Measurements from ENCODE around the gene EBNA1BP2. TPM values are rescaled to one million over a fixed set of nuclear protein-coding genes. Genes with fewer than 3 reads are reported as not detected.
"Not testable (repeated sequence)": the region's sequence is repeated elsewhere in the genome, so short reads cannot be mapped to it uniquely, and the experiment has no call there.

Gene EBNA1BP2, protein sequence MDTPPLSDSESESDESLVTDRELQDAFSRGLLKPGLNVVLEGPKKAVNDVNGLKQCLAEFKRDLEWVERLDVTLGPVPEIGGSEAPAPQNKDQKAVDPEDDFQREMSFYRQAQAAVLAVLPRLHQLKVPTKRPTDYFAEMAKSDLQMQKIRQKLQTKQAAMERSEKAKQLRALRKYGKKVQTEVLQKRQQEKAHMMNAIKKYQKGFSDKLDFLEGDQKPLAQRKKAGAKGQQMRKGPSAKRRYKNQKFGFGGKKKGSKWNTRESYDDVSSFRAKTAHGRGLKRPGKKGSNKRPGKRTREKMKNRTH
- total RNA-seq = 136 and 177 TPM in 2 replicates

DNA sequence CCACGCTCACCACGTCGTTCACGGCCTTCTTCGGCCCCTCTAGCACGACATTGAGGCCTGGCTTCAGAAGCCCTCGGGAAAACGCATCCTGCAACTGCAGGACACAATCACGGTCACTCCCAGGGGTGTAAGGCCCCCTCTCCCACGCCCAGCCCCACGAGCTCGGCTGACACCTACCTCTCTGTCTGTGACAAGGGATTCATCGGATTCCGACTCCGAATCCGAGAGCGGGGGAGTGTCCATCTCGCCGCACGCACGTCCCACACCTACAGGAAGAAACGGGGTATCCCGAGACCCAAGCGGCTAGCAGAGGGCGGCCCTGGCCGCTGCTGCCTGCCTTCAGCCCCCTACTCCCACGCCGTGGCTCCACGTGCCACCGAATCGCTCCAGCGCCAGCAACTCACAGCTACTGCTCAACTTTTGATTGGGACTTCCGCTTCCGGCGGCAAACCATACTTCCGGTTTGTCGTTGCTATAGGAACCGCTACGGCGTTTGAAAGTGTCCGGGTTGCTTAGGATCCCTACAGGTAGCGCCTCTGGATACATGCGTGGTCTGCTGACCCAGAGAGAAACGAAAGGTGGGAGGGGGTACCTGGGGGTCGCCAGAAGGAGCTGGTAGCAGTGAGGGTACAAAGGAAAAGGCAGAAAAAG is at the start of gene EBNA1BP2, which contains the start of gene CFAP57:
Gene EBNA1BP2, minus strand, starts transcription at position 415 of the 651 bp plus-strand sequence. Its CDS starts 172 bp downstream, at position 243.
Gene CFAP57, plus strand, starts transcription at position 455 of the 651 bp plus-strand sequence. CDS start 424 bp downstream, outside the sequence.
- peak; percentile 77 for DNase-seq (ENCODE audit: low read depth, low spot score)

DNA sequence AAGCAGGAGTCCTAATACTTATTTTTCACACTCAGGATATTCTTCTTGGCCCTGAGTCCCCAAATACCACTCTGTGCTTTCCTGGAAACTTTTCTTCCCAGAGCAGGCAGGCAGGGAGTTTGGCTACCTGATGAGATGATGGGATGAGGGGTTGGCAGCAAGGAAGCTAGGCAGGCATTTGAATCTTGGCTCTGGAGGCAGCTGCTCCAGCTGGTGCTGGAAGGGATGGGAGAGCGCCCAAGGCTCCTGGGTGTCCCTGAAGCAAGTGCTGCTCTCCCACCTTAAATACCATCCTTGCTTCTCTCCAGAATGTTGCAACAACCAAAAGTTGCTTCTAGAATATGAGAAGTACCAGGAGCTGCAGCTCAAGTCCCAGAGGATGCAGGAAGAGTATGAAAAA is 49.7 kb upstream of the EBNA1BP2 start:
- DNase-seq (ENCODE audit: low read depth, low spot score) = no peak

DNA sequence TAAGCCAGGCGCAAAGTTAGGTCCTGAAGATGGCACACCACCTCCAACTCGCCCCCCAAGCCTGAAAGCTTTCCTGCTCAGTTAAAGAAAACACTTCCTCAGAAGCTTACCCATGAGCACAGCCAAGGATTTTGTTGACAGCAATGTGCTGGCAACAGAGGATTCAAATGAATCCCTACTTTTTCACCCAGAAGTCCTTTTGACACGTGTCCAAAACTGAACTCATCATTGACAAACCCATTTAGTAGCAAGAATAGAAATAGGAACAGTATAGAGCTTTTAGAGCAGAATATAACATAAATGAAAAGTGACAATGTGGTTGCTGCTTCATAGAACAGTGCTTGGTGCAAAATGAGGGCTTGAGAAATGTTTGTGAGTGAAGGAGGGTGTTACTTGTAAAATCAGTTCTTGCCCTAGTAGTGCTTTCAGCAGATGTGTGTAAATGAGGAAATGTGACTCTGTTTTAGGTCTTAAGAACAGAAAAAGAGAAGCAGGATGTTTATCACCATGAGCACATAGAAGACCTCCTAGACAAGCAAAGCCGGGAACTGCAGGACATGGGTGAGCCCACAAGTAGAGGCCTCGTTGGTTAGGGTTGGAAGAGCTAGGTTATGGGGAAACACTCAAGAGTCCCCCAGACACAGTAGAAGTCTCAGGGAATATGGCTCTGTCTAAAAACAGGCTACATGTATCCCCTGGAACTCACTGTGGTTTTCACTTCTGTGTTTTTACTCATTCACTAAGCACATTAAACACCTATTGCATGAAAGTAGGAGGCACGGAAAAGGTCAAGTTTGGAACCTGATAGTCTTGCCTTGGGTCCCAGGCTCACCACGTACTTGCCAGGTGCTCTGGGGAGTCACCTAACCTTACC is 49.1 kb upstream of the EBNA1BP2 start:
- no peak for DNase-seq (ENCODE audit: low read depth, low spot score)

DNA sequence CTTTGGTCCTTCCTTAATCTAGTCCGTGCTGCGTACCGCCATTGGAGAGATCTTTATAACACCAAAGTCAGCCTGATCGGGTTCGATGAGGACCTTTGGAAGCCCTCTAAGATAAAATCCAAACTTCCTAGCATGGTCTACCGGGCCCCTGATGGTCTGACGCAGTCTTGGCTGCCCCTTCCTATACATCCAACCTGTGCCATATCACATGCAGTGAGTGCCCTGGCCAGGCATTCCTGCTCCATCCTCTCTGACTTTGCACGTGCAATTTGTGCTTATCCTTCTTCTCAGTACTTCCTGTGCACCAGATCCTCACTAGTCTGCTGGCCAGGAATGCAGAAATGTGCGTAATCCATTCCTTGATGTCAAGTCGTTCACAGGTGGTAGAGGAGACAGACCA is 45.7 kb upstream of the EBNA1BP2 start:
- no peak for DNase-seq (ENCODE audit: low read depth, low spot score)

DNA sequence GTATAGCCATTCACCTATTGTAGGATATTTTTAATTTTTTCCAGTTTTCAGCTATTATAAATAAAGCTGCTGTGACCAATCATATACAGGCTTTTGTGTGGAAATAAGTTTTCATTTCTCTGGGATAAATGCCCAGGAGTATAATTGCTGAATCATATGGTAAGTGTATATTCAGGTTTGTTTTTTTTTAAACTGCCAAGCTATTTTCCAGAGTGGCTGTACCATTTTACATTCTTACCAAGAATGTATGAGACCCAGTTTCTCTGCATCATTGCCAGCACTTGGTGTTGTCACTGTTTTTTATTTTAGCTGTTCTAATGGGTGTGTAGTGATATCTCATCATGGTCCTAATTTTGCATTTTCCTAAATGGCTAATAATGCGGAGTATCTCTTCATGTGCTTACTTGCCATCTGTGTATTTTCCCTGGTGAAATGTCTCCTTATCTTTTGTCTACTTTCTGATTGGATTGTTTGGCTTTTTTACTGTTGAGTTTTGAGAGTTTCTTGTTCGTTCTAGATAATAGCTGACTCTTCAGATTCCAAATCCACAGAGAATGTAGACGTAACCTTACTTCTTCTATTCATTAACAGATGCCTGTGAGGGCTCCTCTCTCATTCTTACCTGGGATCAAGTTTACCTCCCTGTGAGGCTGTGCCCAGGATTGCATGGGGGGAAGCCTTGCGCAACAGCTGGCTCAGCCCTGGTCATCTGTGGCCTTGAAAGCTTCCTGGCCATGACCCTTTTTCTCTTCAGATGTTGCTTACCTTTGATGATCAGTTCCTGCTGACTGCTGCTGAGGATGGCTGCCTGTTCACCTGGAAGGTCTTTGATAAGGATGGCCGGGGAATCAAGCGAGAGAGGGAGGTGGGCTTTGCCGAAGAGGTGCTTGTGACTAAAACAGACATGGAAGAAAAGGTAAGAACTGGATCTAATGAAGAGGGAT is 42.7 kb upstream of the EBNA1BP2 start:
- DNase-seq (ENCODE audit: low read depth, low spot score) = no peak

DNA sequence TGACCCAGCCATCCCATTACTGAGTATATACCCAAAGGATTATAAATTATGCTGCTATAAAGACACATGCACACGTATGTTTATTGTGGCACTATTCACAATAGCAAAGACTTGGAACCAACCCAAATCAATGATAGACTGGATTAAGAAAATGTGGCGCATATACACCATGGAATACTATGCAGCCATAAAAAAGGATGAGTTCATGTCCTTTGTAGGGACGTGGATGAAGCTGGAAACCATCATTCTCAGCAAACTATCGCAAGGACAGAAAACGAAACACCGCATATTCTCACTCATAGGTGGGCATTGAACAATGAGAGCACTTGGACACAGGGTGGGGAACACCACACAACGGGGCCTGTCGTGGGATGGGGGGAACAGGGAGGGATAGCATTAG is 36.2 kb upstream of the EBNA1BP2 start:
- not testable (repeated sequence) for DNase-seq (ENCODE audit: low read depth, low spot score)

DNA sequence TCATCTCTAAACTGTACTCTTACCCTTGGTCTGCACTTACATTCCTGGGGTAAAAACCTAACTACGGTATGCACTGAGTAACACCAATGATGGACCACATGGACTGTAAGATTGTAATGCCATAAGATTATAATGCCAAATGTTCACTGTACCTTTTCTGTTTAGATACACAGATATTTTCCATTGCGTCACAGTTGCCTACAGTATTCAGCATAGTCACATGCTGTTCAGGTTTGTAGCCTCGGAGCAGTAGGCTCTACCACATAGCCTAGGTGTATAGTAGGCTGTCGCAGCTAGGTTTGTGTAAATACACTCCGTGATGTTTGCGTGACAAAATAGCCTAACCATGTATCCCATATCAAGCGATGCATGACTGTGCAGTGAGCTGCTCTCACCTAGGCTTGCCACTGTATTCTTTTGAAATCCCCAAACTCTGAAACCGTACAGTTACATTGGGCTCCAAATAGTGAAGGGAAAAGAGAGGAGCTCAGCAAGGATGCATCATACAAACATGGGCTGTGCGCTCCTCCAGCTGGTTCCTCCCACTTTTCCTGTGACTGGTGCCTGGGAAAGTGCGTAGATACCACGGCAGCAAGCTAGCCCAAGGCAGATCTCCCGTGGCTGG is 35.3 kb upstream of the EBNA1BP2 start:
- DNase-seq (ENCODE audit: low read depth, low spot score) = peak; percentile 73

DNA sequence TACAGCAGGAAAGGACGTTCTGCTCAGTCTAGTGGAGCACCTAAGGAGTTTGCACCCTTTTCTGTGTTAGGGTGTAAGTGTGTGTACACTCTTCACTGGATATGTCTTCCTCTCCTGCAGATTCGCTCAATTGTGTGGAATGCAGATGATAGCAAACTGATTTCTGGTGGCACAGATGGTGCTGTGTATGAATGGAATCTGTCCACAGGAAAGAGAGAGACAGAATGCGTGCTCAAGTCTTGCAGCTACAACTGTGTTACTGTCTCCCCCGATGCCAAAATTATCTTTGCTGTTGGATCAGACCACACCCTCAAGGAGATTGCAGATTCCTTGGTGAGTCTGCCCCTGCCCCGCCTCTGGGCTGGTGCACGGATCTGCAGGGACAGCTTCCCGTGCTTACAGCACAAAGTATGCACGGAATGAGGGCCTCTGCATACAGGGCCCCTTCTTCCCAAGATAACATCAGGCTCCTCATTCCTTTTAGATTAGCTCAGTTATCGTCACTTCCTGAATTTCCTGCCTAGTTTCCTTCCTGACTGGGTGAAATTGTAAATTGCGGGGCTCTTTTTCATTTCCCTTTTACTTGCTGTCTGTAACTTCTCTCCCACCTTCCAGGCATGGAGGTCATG is 34.6 kb upstream of the EBNA1BP2 start:
- DNase-seq (ENCODE audit: low read depth, low spot score) = peak; percentile 95

DNA sequence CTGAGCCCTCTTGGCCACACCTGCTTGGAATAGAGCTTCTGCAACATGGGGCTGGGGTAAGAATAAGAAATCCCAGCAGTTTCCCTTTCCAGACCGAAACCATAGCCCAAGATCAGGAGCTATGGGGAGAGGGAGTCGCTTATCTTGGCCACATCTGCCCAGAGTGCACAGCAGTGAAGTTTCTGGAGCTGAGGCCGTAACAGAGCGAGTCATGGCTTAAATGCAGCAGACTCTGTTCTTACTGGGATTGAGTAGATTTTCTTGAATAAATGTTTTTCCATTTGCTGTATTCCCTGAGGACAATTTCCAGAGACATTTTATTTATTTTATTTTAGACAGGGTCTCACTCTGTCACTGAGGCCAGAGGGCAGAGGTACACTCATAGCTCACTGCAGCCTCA is 33.6 kb upstream of the EBNA1BP2 start:
- DNase-seq (ENCODE audit: low read depth, low spot score) = no peak

DNA sequence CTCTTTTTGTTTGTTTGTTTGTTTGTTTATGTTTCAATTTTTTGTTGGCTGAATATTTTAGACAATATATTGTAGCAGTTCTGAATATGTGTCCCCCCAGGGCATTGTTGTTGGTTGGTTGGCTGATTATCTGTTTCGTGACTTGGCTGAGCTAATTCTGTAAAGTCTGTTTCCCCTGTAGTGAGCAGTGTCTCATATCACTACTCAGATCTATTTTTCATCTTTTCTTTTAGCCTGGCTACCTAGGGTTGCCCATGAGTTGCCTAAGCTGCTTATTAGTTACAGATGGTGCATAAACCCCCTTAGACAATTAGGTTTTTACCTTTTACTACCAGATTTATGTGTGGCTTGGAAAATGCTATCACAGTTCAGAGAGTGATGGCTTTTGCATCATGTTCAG is 32.3 kb upstream of the EBNA1BP2 start:
- DNase-seq (ENCODE audit: low read depth, low spot score) = no peak

DNA sequence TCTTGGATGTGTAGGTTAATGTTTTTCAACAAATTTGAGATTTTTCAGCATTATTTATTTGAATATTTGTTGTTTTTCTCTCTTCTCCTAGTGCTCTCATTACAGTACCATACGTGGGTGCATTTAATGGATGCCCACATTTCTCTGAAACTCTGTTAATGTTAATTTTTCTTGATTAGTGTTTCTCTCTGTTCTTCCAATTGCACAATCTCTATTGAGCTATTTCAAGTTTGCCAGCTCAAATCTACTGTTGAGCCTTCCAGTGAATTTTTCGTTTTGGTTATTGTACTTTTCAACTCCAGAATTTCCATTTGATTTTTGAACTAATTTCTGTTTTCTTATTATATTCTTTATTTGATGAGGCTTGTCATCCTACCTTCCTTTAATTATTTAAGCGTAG is 31.8 kb upstream of the EBNA1BP2 start:
- no peak for DNase-seq (ENCODE audit: low read depth, low spot score)

DNA sequence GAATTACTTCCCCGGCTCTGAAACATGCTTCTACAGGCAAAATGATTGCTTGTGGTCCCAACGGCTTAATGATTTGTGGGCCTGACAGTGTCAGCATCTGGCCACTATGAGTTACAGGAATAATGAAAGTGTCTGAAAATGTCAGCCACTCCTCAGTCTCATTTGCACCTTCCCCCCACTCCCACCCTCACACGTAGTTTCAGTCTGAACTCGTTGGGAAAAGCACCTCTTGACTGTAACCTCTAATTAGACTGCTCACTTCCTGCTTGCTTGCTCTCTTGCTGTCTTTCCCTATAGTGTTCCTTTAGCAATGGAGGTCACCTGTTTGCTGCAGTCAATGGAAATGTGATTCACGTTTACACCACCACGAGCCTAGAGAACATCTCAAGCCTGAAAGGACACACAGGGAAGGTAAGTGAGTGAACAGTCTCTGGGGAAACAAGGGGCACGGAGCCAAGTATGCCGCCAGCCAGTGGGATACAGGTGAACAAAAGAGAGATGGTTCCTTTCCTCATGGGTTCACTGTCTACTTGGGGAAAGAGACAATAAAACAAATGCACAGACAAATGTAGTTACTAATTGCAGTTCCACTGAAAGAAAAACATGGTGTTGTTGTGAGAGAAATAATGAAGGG is 27.1 kb upstream of the EBNA1BP2 start:
- no peak for DNase-seq (ENCODE audit: low read depth, low spot score)

DNA sequence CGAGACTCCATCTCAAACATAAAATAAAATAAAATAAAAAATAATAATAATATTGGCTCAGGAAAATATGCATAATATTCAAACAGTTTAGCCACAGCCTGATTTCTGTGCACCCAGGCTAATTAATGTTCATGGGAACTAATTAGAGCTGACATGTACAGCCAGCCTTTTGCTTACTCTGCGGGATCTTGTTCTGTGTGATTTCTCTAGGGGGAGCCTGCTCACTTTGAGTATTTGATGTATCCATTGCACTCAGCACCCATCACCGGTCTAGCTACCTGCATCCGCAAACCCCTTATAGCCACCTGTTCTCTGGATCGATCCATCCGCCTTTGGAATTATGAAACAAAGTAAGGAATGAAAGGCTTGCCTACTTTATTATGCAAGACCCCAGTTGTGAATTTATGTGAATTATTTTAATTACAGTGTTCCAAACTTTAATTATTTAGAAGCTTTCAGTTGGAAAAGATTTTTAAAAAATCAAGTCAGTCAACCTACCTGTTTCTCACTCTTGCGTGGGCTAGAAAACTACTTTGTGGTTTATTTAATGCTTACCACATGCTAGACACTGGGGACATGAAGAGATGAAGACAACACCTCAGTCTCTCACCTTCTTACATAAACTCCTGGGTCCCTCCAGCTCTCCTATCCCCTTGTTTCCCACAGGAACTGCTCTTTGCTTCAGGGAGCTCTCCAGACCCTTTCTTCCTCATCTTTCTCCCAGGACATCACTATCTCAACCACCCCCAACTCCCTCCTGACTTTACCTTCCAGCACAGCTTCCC is 25.4 kb upstream of the EBNA1BP2 start:
- no peak for DNase-seq (ENCODE audit: low read depth, low spot score)

DNA sequence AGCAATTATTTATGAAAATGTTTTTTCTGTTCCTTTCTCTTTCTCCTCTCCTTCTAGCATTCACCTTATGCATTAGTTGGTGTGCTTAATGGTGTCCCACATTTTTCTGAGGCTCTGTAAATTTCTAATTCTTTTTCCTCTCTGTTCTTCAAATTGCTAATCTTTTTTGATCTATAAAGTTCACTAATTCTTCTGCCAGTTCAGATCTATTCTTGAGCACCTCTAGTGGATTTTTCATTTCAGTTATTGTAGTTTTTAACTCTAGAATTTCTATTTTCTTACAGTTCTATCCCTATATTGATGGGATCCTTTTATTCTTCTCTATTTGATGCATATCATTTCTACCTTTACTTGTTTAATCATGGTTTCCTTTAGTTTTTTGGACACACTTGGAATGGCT is 22.4 kb upstream of the EBNA1BP2 start:
- DNase-seq (ENCODE audit: low read depth, low spot score) = no peak

DNA sequence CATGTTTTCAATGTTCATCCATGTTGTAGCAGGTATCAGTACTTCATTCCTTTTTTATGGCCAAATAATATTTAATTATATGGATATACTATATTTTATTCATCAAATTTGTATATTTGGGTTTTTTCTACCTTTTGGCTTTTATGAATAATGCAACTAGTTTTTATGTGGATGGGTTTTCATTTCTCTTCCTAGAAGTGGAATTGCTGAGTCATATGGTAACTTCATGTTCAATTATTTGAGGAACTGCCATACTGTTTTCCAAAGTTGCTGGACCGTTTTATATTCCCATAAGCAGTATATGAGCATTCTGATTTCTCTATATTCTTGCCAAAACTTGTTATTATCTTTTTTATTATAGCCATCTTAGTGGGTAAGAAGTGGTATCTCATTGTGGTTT is 16.0 kb upstream of the EBNA1BP2 start:
- no peak for DNase-seq (ENCODE audit: low read depth, low spot score)

DNA sequence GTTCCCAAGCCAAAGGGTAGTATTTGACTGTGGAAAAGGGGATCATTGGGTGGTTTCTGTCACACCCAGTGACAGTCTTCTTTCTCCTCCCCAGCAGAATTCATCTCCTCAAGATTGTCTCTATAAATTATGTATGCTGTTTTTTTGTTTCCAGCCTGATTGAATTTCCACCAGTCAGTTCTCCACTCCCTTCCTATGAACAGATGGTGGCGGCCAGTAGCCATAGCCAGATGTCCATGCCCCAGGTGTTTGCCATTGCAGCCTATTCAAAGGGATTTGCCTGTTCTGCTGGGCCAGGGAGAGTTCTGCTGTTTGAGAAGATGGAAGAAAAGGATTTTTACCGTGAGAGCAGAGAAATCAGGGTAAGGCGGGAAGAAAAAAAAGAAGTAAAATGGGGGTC is 12.9 kb upstream of the EBNA1BP2 start:
- DNase-seq (ENCODE audit: low read depth, low spot score) = no peak

DNA sequence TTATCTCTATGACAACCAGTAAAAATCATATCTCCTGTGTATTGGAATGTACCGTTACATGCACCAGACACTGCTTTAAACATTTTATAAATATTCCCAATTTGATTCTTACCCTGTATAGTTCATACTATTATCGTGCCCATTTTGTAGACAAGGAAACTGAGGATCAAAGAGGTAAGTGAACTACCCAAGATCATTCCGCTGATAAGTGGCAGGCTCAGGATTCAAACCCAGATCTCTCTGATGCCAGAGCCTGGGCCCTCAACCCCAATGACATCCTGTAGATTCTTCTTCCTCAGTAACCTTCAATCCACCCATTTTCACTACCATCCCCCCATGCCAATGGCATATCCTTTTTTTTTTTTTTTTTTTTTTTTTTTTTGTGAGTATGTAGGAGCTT is 12.3 kb upstream of the EBNA1BP2 start:
- no peak for DNase-seq (ENCODE audit: low read depth, low spot score)

DNA sequence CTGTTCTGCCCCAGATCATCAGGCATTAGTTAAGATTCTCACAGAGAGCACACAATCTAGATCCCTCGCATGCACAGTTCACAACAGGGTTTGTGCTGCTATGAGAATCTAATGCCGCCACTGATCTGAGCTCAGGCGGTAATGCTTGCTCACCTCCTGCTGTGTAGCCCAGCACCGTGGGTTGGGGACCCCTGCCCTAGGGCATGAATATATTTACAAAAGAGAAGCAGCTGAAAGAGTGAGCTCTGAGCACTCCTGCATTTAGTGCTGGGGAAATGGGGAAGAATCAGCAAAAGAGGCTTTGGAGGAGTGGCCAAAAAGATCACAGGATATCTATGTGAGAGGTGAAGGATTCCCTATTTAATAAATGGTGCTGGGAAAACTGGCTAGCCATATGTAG is 5.6 kb upstream of the EBNA1BP2 start:
- DNase-seq (ENCODE audit: low read depth, low spot score) = no peak

DNA sequence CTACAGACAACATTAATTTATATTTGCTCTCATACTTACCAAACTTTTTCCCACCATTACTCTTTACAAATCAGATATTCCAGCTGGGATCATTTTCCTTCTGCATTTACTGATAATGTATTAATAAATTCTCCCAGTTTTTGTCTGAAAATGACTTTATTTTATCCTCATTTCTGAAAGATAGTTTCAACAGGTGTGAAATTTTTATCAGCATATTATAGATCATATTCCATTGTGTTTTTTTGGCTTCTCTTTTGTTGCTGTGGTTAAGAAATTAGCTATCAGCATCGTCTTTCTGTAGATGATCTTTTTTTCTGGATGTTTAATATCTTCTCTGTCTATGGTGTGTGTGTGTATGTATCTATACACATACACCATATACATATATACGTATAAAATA is 2.8 kb upstream of the EBNA1BP2 start:
- no peak for DNase-seq (ENCODE audit: low read depth, low spot score)
